ENCODE results near the gene SMAD3.

GRCh38 chr15:67091980-67092677 lies 26.7 kb downstream of the SMAD3 start:
- TF ChIP-seq, protein P1, sequence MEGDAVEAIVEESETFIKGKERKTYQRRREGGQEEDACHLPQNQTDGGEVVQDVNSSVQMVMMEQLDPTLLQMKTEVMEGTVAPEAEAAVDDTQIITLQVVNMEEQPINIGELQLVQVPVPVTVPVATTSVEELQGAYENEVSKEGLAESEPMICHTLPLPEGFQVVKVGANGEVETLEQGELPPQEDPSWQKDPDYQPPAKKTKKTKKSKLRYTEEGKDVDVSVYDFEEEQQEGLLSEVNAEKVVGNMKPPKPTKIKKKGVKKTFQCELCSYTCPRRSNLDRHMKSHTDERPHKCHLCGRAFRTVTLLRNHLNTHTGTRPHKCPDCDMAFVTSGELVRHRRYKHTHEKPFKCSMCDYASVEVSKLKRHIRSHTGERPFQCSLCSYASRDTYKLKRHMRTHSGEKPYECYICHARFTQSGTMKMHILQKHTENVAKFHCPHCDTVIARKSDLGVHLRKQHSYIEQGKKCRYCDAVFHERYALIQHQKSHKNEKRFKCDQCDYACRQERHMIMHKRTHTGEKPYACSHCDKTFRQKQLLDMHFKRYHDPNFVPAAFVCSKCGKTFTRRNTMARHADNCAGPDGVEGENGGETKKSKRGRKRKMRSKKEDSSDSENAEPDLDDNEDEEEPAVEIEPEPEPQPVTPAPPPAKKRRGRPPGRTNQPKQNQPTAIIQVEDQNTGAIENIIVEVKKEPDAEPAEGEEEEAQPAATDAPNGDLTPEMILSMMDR (IDR thresholded peaks at IDR 0.05) = no peak
- TF ChIP-seq EZH2phosphoT487 (IDR thresholded peaks at IDR 0.05) (no peak), EZH2 (IDR thresholded peaks at IDR 0.05) (no peak)
